Measurements from ENCODE around the gene SPDYE2.
"Not testable (repeated sequence)": the region's sequence is repeated elsewhere in the genome, so short reads cannot be mapped to it uniquely, and the experiment has no call there.

Gene SPDYE2

GRCh38 chr7:102550808-102551422 is at the start of gene SPDYE2:
Gene SPDYE2, plus strand, starts transcription at chr7:102551226. Its CDS starts 2,030 bp downstream, at chr7:102553256.
- DNase-seq (ENCODE audit: extremely low spot score); POLR2A ChIA-PET; CTCF ChIA-PET: not testable (repeated sequence)

- DNase-seq (ENCODE audit: extremely low spot score); CTCF ChIA-PET: not testable (repeated sequence)
Measured at GRCh38 chr7:102503141-102503540, 47.9 kb upstream of the SPDYE2 start.

GRCh38 chr7:102505298-102506185 is 45.5 kb upstream of the SPDYE2 start:
- POLR2A ChIA-PET; CTCF ChIA-PET; DNase-seq (ENCODE audit: extremely low spot score): not testable (repeated sequence)

More at GRCh38 chr7:102503141-102503540, 47.9 kb upstream of the SPDYE2 start:
- POLR2A ChIA-PET, result not testable (repeated sequence)

GRCh38 chr7:102507410-102508088 is 43.5 kb upstream of the SPDYE2 start:
- DNase-seq (ENCODE audit: extremely low spot score); CTCF ChIA-PET; POLR2A ChIA-PET: not testable (repeated sequence)

GRCh38 chr7:102510575-102510974 is 40.5 kb upstream of the SPDYE2 start:
- POLR2A ChIA-PET; DNase-seq (ENCODE audit: extremely low spot score); CTCF ChIA-PET: not testable (repeated sequence)

- DNase-seq (ENCODE audit: extremely low spot score); POLR2A ChIA-PET; CTCF ChIA-PET: not testable (repeated sequence)
Measured at GRCh38 chr7:102511860-102512522, 39.0 kb upstream of the SPDYE2 start.

GRCh38 chr7:102512642-102513221 is 38.3 kb upstream of the SPDYE2 start:
- CTCF ChIA-PET; DNase-seq (ENCODE audit: extremely low spot score); POLR2A ChIA-PET: not testable (repeated sequence)

GRCh38 chr7:102514881-102515721 is 35.9 kb upstream of the SPDYE2 start:
- CTCF ChIA-PET; POLR2A ChIA-PET; DNase-seq (ENCODE audit: extremely low spot score): not testable (repeated sequence)

- POLR2A ChIA-PET; DNase-seq (ENCODE audit: extremely low spot score); CTCF ChIA-PET: not testable (repeated sequence)
Measured at GRCh38 chr7:102515889-102516288, 35.1 kb upstream of the SPDYE2 start.

GRCh38 chr7:102516951-102517350 is 34.1 kb upstream of the SPDYE2 start:
- DNase-seq (ENCODE audit: extremely low spot score); CTCF ChIA-PET; POLR2A ChIA-PET: not testable (repeated sequence)

- DNase-seq (ENCODE audit: extremely low spot score); CTCF ChIA-PET; POLR2A ChIA-PET: not testable (repeated sequence)
Measured at GRCh38 chr7:102517550-102518147, 33.4 kb upstream of the SPDYE2 start, which contains the start of gene RASA4B. Gene RASA4B, minus strand, starts transcription at chr7:102517777. Its CDS starts 67 bp downstream, at chr7:102517710.

- DNase-seq (ENCODE audit: extremely low spot score); POLR2A ChIA-PET; CTCF ChIA-PET: not testable (repeated sequence)
Measured at GRCh38 chr7:102520797-102521196, 30.2 kb upstream of the SPDYE2 start.

GRCh38 chr7:102524803-102525202 is 26.2 kb upstream of the SPDYE2 start:
- DNase-seq (ENCODE audit: extremely low spot score); CTCF ChIA-PET; POLR2A ChIA-PET: not testable (repeated sequence)

- POLR2A ChIA-PET; CTCF ChIA-PET; DNase-seq (ENCODE audit: extremely low spot score): not testable (repeated sequence)
Measured at GRCh38 chr7:102527182-102527581, 23.8 kb upstream of the SPDYE2 start.

GRCh38 chr7:102527822-102528793 is 22.9 kb upstream of the SPDYE2 start:
- CTCF ChIA-PET; POLR2A ChIA-PET; DNase-seq (ENCODE audit: extremely low spot score): not testable (repeated sequence)

GRCh38 chr7:102531583-102531982 is 19.4 kb upstream of the SPDYE2 start:
- DNase-seq (ENCODE audit: extremely low spot score); CTCF ChIA-PET; POLR2A ChIA-PET: not testable (repeated sequence)

Measured in GM10248 (cell line).